KBM-7 (cell line): ENCODE data around the gene SRR.

ENCODE experiments used
- DNase-seq: peaks from one replicate; pipeline ENCODE4 v3.0.0-alpha.2; 2015
- in situ Hi-C: fragments of 300-500 bp; cut with MboI; formaldehyde crosslinking; loops from 2 replicates; pipeline ENCODE4 v1.14.3; 2020; ENCODE audit warnings: low sequenced_read_pairs, low pct_unique_long_range_greater_than_20kb, mixed read lengths

The SRR gene

DNA sequence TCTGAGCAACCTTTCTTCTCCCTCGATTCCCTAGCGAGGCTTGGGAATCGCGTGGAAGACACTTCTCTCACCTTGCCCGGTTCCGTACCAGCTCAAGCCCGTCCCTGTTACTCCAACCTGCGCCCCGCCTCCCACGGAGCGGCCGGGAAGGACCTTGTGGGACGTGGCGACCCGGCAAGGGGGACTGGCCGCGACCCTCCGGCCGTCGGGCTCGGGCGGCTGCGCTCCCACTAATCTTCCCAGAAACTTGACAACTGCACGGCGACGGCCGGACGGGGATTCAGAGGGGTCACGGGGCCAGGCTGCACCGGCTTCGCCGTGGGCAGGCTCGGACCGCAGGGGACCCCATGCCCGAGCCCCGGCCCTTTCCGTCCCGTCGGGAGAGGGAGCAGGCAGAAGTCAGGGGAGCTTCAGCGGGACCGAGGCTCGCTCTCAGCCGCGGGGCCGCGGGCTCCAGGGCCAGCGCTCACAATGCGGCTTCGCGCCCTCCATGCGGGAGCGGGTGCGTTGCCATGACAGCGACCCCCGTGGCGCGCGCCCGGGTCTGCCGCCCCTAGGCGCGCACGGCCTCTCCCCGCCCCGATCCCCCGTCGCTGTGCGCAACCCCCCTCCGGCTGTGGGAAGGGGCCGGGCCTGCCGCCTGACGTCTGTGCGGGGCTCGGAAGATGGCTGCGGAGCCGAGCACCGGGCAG, 33.2 kb downstream of the SRR start, which contains the start of gene SGSM2:
TSS of gene SGSM2 (plus strand) at position 650 of the 692 bp plus-strand sequence. CDS start 188 bp downstream, outside the sequence.
- no peak for DNase-seq
- in situ Hi-C loops = no loop called here

DNA sequence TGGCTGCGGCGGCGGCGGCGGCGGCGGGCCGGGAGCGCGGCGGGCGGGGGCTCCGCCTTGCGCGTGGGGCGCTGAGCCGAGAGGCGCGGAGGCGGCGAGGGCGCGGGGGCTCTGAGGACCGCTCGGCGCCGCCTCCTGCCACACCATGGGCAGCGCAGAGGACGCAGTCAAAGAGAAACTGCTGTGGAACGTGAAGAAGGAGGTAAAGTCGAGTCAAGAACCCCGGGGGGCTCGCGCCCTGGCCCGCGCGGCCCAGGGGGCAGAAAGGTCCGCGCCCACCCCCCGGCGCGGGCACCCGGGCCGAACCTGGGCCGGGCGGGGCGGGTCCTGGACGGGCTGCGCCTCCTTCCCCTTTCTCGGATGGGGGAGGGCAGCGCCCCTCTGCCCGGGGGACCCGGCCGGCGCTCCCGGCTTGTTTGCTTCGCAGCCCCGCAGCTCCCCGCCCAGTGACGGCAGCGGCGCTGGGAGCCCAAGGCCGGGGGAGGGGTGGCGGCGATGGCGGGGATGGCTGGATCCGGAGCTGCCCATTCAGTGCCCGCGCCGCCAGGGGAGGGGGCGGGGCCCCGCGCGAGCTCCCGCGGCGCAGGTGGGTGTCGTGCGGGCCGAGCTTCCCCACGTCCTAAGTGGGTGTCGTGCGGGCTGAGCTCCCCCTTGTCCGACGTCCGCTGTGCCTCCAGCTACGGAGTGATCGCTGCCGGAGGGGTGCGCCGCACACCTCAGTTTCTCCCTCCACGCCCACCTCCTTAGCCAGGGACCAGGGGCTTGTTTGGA, 34.0 kb downstream of the SRR start:
- DNase-seq = peak; percentile 50
- in situ Hi-C loops = no loop called here

DNA sequence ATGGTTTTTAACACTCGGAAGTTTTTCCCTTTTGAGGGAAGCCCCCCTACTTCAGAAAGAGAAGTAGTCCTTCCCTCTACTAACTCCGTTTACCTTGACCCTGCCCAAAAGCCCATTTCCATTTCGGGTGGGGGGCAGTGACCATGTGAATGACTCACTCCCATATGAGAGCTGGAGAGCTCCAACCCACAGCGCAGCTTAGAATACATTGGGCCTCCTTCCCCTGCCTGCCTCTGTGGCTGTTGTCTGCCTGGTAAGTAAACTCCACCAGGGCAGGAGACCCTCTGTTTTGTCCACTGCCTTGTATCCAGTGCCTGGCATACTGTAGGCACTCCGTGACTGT, 34.5 kb downstream of the SRR start:
- no peak for DNase-seq
- in situ Hi-C loops = no loop called here

DNA sequence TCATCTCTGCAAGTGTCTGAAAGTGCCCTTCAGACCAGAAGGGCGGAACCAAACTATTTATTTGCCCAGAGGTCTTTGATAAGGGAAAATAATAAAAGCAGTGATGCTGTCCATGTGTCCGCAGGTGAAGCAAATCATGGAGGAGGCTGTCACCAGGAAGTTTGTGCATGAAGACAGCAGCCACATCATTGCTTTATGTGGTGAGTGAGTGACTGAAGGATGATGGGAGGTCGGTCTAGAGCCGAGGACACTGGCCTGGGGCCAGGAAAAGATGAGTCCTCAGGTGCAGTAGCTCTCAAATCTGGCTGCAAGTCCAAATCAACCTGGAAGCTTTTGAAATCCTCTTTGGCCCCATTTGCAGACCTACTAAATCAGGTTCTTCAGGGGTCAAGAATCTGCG, 39.7 kb downstream of the SRR start:
- in situ Hi-C loops = no loop called here
- DNase-seq = no peak

DNA sequence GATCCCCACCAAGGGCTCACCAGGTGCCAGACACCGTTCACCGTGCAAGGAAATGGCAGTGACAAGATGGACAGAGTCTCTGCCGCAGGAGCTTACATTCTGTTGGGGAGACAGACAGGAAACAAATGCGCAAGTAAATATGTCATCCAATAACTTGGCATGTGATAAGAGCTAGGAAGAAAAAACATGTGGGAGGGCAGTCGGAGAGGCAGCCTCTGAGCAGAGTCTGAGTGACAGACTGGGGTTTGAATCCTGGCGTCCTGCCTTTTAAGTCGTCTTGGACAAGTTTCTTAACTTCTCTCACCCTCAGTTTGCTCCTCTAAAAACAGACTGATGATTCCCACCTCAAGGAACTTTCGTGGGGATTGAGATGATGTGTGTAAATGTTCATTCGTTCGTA, 40.8 kb downstream of the SRR start:
- no peak for DNase-seq
- in situ Hi-C loops = no loop called here

DNA sequence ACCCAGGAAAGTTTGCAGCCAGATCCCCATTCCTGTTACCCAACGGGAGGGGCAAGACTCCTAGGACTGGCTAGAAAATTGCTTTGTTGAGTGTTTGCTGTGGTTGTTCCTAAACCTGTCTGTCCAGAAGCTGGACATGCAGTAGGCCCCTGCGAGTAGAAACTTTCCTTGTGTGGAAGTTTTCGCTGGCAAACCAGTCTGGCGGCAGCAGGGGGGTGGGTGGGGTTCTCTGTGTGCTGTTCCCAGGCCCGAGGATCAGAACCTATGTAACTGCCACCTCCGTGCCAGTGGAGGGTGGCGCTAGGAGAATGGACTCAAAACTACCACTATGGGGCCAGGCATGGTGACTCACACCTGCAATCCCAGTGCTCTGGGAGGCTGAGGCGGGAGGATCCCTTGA, 42.7 kb downstream of the SRR start:
- DNase-seq = no peak

DNA sequence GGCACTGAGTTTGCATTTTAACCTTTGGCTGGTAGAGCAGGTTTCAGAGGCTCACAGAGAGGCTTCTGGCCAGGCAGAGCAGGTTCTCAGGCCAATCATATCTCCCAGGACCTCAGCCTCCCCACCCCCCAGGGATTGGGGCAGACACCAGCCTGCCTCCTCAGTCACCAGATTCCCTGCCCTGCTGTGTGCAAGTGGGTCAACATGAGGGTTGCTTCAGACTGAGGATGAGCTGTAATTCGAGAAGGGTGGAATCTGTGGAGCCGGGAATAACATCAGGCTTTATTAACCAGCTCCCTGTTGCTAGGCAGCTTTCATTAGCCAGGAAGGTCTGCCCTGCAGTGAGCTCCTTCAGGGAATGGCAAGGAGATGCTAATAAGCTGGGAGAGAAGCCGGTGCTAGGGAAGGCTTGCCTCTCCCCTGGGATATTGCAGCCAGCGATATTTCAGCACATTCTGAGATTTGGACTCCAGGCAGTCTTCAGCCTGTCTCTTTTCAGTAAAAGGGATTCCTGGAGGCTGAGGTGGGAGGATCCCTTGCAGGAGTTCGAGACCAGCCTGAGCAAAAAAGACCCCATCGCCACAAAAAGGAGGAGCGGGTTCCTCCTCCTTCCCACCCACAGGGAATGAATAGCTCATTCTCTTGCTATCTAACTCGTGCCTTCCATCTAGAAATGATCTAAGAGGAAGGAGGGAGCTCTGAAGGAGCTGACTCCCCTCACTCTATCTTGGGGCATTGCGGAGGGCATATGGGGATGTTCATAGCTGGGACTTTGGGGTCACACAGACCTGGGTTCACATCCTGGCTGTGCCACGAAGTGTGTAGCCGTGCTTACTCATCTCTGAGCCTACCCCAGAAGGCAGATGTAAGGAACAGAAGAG, 44.3 kb downstream of the SRR start:
- in situ Hi-C loops = no loop called here
- no peak for DNase-seq

More for the DNA sequence above, 42.7 kb downstream of the SRR start:
- in situ Hi-C loops = no loop called here

DNA sequence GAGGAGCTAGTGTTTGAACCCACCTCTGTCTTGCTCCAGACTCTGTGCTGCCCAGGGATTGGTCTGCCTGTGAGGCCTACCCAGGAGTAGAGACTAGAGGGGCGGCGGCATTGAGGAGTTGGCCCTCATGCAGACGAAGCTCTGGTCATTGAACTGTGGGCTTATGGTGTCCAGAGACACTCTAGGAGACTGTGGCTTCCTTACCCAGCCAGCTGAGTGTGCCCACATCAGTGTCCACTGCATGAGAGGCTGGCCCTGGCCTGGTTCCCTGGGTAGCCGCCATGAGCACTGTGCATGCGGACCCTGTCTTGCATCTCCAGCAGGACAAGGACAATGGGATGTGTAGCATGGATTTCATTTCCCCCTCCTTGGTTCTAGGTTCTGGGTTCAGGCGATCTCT, 47.5 kb downstream of the SRR start:
- in situ Hi-C loops = no loop called here

DNA sequence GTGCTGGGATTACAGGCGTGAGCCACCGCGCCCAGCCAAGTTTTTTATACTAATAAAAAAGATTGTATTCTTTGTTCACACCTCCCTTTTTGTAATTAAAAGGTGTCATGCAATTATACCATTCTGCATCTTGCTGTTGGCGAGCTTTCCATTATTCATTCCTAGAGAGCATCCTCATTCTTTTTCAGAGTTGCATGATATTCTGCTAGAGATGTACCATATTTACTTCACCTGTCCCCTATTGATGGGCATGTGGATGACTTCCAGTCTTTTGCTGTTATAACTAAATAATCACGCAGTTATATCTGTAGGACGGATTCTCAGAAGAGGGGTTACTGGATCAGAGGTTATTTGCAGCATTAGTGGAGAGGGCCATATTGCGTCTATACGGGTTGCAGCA, 50.6 kb downstream of the SRR start:
- in situ Hi-C loops = no loop called here
- DNase-seq = no peak

More for the DNA sequence above, 47.5 kb downstream of the SRR start:
- no peak for DNase-seq

DNA sequence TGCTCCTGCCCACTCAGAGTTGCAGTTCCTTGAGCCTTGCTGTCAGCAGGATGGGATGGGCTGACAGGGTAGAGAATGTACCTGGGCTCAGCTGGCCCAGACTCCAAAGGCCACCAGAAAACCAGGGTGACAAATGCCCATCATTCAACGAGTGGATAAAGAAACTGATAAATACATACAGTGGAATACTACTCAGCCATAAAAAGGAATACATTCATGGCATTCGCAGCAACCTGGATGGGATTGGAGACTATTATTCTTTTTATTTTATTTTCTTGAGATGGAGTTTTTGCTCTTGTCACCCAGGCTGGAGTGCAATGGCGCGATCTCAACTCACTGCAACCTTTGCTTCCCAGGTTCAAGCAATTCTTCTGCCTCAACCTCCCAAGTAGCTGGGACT, 53.5 kb downstream of the SRR start:
- DNase-seq = no peak
- in situ Hi-C loops = no loop called here

DNA sequence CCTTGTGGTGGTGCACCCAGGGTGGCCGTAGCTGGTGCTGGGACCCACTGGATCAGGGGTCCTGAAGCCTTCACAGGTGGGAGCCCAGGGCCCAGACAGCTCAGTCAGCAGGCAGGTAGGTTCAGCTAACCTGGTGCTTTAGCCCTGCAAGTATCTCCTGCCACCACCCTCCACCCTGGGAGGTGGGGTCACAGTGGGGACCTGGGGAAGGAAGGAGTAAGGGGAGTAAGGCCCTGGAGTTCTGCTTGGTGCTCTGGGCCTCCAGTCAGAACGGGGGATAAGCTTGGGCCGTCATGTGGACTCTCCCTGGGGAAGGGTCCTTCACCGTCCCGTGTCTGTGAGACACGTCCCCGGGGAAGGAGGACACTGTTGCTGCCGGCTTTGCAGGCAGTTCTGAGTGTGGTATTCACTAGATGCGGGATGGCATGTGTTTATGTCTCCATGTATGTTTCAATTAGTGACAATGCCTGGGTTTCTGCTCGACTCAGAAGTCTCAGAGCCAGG, 54.2 kb downstream of the SRR start:
- in situ Hi-C loops = no loop called here
- DNase-seq = no peak

DNA sequence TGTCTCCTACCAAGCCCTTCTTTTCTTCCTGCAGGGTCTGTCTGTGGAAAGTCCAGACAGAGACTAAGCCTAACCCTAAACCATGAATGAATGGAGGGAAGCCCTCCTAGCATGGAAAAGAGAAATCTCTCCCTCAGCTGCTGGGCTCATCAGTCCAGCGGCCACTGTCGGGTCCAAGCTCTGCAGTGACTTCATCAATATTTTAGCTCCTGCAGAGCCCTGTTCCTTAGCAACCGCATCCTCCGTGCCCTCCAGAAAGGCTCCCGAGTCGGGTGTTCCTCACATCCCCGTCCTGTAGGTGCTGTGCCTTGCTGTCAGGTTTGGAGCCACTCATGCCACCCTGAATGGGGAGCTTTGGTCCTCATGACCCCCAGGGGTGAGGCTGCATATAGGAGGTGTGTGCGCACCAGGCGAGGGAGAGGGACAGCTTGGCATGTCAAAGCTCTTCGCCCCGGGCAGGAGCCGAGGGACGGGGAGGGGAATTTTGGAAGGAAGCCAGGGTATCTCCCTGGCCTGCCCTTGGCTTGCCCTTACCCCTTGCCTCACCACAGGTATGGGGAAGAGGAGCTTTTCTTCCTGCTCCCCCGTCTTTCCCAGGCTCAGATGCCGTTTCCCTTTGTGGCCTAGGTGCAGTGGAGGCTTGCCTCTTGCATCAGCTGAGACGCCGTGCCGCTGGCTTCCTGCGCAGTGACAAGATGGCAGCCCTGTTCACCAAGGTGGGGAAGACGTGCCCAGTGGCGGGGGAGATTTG, 57.4 kb downstream of the SRR start:
- DNase-seq = no peak
- in situ Hi-C loops = no loop called here

DNA sequence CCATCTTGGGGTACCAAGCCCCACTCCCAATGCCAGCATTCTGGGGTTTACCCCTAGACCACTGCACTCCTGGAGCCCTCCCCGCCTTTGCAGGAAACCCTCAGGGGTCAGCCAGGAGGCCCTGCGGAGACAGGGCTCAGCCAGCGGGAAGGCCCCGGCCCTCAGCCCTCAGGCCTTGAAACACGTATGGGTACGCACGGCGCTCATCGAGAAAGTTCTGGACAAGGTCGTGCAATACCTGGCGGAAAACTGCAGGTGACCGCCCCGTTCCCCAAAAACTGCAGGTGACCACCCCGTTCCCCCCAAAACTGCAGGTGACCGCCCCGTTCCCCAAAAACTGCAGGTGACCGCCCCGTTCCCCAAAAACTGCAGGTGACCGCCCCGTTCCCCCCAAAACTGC, 58.3 kb downstream of the SRR start:
- in situ Hi-C loops = no loop called here
- DNase-seq = no peak

DNA sequence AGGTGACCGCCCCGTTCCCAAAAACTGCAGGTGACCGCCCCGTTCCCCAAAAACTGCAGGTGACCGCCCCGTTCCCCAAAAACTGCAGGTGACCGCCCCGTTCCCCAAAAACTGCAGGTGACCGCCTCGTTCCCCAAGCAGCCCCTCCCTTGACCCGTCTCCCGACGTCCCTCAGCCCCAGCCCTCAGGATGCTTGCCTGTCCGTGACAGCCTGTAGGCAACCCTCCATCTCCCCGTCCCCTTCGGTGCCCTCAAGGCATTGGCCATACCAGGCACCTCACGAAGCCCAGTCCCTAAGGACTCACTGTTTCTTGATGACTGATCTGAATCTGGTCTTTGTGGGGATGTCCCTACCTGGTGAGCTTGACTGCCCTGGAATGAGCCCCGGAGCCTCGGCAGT, 58.7 kb downstream of the SRR start:
- DNase-seq = no peak
- in situ Hi-C loops = no loop called here

DNA sequence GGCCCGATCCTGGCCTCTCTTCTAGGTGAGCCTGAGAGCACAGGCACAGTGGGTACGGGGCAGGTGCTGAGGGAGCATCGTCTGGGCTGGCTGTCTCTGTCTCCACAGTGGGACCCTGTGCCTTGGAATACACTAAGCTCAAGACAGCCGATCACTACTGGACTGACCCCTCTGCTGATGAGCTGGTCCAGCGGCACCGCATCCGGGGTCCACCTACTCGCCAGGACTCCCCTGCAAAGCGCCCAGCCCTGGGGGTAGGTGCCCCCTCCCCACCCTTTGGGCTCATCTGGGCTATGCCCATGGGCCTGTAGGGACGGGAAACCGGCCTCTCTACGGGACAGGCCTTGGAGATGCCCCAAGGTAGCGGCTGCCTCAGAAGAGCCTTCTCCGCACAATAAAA, 59.1 kb downstream of the SRR start:
- DNase-seq = no peak
- in situ Hi-C loops = no loop called here

DNA sequence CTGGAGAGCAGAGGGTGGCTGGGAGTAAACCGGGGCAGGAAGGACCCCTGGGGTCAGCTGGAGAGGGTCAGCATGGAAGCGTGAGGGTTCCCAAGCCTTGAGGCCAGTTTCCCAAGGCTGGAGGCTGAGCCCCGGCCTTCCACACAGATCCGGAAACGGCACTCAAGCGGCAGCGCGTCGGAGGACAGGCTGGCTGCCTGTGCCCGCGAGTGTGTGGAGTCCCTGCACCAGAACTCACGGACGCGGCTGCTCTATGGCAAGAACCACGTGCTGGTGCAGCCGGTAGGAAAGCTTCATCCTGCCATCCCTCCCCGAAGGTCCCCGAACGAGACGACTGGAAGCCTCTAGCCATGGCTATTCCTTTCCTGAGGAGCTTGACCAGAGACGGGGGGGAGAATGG, 59.6 kb downstream of the SRR start:
- in situ Hi-C loops = no loop called here

DNA sequence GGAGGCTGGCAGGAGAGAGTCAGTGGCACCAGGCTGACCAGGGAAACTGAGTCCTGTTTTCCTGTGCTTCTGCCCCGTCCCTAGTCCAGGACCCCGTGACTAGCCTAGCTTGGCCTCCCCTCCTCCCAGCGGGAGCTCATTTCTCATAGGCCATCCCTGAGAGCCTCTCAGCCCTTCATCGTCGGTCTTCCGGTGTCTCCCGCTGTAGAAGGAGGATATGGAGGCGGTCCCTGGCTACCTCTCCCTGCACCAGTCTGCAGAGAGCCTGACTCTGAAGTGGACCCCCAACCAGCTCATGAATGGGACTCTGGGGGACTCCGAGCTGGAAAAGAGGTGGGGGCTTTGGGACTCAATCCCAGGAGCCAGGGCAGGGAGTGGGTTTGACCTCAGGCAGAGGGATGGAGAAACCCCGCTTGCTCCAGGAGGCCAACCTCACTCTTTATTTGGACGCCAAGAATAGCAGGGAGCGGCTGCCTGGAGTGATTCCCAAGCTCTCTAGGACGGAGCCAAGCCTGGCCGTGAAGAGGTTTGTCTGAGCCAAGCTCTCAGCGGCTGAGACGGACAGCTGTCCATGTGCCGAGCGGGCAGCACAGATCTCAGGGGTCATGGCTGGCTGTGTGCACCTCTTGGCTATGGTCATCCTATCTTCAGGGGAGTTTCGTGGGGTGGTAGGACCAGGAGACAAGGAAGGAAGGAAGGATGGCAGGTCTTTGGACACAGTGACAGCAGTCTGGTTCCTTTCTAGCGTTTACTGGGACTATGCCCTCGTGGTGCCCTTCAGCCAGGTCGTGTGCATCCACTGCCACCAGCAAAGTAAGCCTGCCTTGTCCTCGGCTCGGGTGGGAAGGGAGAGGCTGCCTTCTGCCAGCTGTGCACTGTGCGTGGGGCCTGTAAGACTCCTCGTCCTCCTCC, 60.4 kb downstream of the SRR start:
- in situ Hi-C loops = no loop called here
- DNase-seq = no peak

More for the DNA sequence above, 59.6 kb downstream of the SRR start:
- no peak for DNase-seq

DNA sequence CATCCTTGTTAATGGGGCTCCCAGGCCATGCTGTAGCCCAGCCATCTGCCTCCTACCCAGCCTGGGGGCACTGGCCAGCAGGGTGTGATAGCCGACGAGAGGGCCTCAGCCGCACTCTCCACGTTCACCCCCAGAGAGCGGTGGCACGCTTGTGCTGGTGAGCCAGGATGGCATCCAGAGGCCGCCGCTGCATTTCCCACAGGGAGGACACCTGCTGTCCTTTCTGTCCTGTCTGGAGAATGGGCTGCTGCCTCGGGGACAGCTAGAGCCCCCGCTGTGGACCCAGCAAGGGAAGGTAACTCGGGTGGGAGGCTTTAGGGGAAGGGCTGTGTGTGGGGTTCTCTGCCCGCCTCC, 61.0 kb downstream of the SRR start:
- DNase-seq = no peak
- in situ Hi-C loops = no loop called here
